H9 (cell line): Measurements from ENCODE around the gene BEGAIN. TPM values are rescaled to one million over a fixed set of nuclear protein-coding genes. Genes with fewer than 3 reads are reported as not detected.

ENCODE experiments used
- DNase-seq: peaks from one replicate; pipeline ENCODE4 v3.0.0-alpha.2; 2017
- H2AFZ ChIP-seq: one replicate; pipeline ENCODE4 v1.6.1; 2013; ENCODE audit warnings: mild to moderate bottlenecking, low read length, control low read depth, moderate library complexity
- H2AK5ac ChIP-seq: 2 replicates; pipeline ENCODE4 v1.6.1; 2013; ENCODE audit warnings: low read length, control low read depth, mixed read lengths; ENCODE audit not compliant: insufficient read length
- H2BK120ac ChIP-seq: one replicate; pipeline ENCODE4 v1.6.1; 2013; ENCODE audit warnings: low read depth, mild to moderate bottlenecking, low read length, control low read depth, inconsistent platforms; ENCODE audit not compliant: poor library complexity, severe bottlenecking
- H2BK12ac ChIP-seq: 2 replicates; pipeline ENCODE4 v1.6.1; 2013; ENCODE audit warnings: low read length, control low read depth, mixed read lengths, low read depth; ENCODE audit not compliant: insufficient read length
- H2BK15ac ChIP-seq: 2 replicates; pipeline ENCODE4 v1.6.1; 2013; ENCODE audit warnings: low read depth, low read length, control low read depth
- H2BK20ac ChIP-seq: one replicate; pipeline ENCODE4 v1.6.1; 2013; ENCODE audit warnings: low read depth, mild to moderate bottlenecking, low read length, control low read depth, inconsistent platforms; ENCODE audit not compliant: poor library complexity, severe bottlenecking
- H2BK5ac ChIP-seq: 2 replicates; pipeline ENCODE4 v1.6.1; 2013; ENCODE audit warnings: low read length, control low read depth, mixed read lengths; ENCODE audit not compliant: insufficient read length
- H3K14ac ChIP-seq: 2 replicates; pipeline ENCODE4 v1.6.1; 2013; ENCODE audit warnings: low read length, control low read depth; ENCODE audit not compliant: insufficient read depth
- H3K18ac ChIP-seq: 2 replicates; pipeline ENCODE4 v1.6.1; 2013; ENCODE audit warnings: low read depth, mild to moderate bottlenecking, mixed read lengths, low read length, control low read depth; ENCODE audit not compliant: insufficient read length
- H3K23ac ChIP-seq: 2 replicates; pipeline ENCODE4 v1.6.1; 2013; ENCODE audit warnings: low read length, control low read depth, mixed read lengths, low read depth; ENCODE audit not compliant: insufficient read length
- H3K23me2 ChIP-seq: 2 replicates; pipeline ENCODE4 v1.6.1; 2013; ENCODE audit warnings: low read depth, mild to moderate bottlenecking, mixed read lengths, low read length, control low read depth; ENCODE audit not compliant: insufficient read length, poor library complexity, severe bottlenecking
- H3K27ac ChIP-seq: 2 replicates; pipeline ENCODE4 v1.5.1; 2013; ENCODE audit warnings: low read length, control low read depth, mixed read lengths, low read depth; ENCODE audit not compliant: insufficient read length
- H3K27me3 ChIP-seq: 2 replicates; pipeline ENCODE4 v1.6.1; 2013; ENCODE audit warnings: low read length, control low read depth, inconsistent platforms; ENCODE audit not compliant: insufficient read depth
- H3K4ac ChIP-seq: 2 replicates; pipeline ENCODE4 v1.6.1; 2013; ENCODE audit warnings: low read depth, mild to moderate bottlenecking, control low read depth, inconsistent platforms, low read length, moderate library complexity
- H3K4me1 ChIP-seq: 2 replicates; pipeline ENCODE4 v1.6.1; 2013; ENCODE audit warnings: low read length, control low read depth, inconsistent platforms; ENCODE audit not compliant: insufficient read depth
- H3K4me2 ChIP-seq: 2 replicates; pipeline ENCODE4 v1.6.1; 2013; ENCODE audit warnings: low read length, control low read depth, mixed read lengths; ENCODE audit not compliant: insufficient read length, insufficient read depth
- H3K56ac ChIP-seq: 2 replicates; pipeline ENCODE4 v1.6.1; 2013; ENCODE audit warnings: low read depth, mild to moderate bottlenecking, mixed read lengths, low read length, control low read depth; ENCODE audit not compliant: insufficient read length
- H3K79me1 ChIP-seq: 2 replicates; pipeline ENCODE4 v1.6.1; 2013; ENCODE audit warnings: low read depth, mild to moderate bottlenecking, moderate library complexity, low read length, control low read depth, inconsistent platforms; ENCODE audit not compliant: insufficient read depth, poor library complexity, severe bottlenecking
- H3K79me2 ChIP-seq: 2 replicates; pipeline ENCODE4 v1.6.1; 2013; ENCODE audit warnings: low read length, control low read depth, inconsistent platforms; ENCODE audit not compliant: insufficient read depth
- H3K9ac ChIP-seq: 2 replicates; pipeline ENCODE4 v1.6.1; 2013; ENCODE audit warnings: low read length, control low read depth, mixed read lengths; ENCODE audit not compliant: insufficient read length; ENCODE audit errors: extremely low read depth
- H3K9me3 ChIP-seq: one replicate; pipeline ENCODE4 v1.6.1; 2013; ENCODE audit warnings: low read depth, low read length, inconsistent platforms; ENCODE audit not compliant: control insufficient read depth
- H3T11ph ChIP-seq: one replicate; pipeline ENCODE4 v1.6.1; 2013; ENCODE audit warnings: mild to moderate bottlenecking, low read length, control low read depth, inconsistent platforms
- H4K20me1 ChIP-seq: one replicate; pipeline ENCODE4 v1.6.1; 2013; ENCODE audit not compliant: control insufficient read depth, insufficient read length, insufficient read depth
- H4K5ac ChIP-seq: 2 replicates; pipeline ENCODE4 v1.6.1; 2013; ENCODE audit warnings: low read depth, mild to moderate bottlenecking, mixed read lengths, low read length, control low read depth; ENCODE audit not compliant: insufficient read length
- H4K8ac ChIP-seq: replicated peaks from 2 replicates; pipeline ENCODE4 v1.6.1; 2013; ENCODE audit warnings: low read length, control low read depth, mixed read lengths, low read depth; ENCODE audit not compliant: insufficient read length
- H4K91ac ChIP-seq: 2 replicates; pipeline ENCODE4 v1.6.1; 2013; ENCODE audit warnings: low read depth, mild to moderate bottlenecking, moderate library complexity, mixed read lengths, low read length, control low read depth; ENCODE audit not compliant: insufficient read length
- H3K27ac Mint-ChIP-seq, 3 experiments: 2 replicates in 2 of 3; 3 replicates in 1 of 3; pipeline ENCODE4 v1.8.0; 2020 to 2021; ENCODE audit warnings: mixed read lengths in 3 of 3, mild to moderate bottlenecking in 1 of 3, moderate library complexity in 1 of 3
- H3K27me3 Mint-ChIP-seq: 2 replicates; pipeline ENCODE4 v1.8.0; 2021; ENCODE audit warnings: low read depth, mild to moderate bottlenecking, moderate library complexity, mixed read lengths
- H3K36me3 Mint-ChIP-seq, 3 experiments: 2 replicates in 2 of 3; 3 replicates in 1 of 3; pipeline ENCODE4 v1.8.0; 2020 to 2021; ENCODE audit warnings: low read depth in 3 of 3, mixed read lengths in 3 of 3; ENCODE audit not compliant: insufficient read depth in 1 of 3
- H3K4me1 Mint-ChIP-seq, 2 experiments: 2 replicates each; pipeline ENCODE4 v1.8.0; 2020; ENCODE audit warnings: mixed read lengths in 2 of 2
- H3K4me3 Mint-ChIP-seq, 2 experiments: 2 replicates in 1 of 2; 3 replicates in 1 of 2; pipeline ENCODE4 v1.8.0; 2020 to 2021; ENCODE audit warnings: mild to moderate bottlenecking in 2 of 2, mixed read lengths in 2 of 2, moderate library complexity in 1 of 2
- H3K9me3 Mint-ChIP-seq, 2 experiments: 2 replicates in 1 of 2; 3 replicates in 1 of 2; pipeline ENCODE4 v1.8.0; 2020; ENCODE audit warnings: mild to moderate bottlenecking in 2 of 2, mixed read lengths in 2 of 2, moderate library complexity in 1 of 2
- WGBS: extraction: QIAGEN DNeasy Blood & Tissue Kit; methylation state at CpG from one replicate; pipeline ENCODE4 v1.1.7; 2013; ENCODE audit warnings: missing lambda C conversion rate, low lambda C conversion rate, mixed read lengths; ENCODE audit not compliant: insufficient read length; ENCODE audit errors: extremely low coverage; 5-methylcytosine and 5-hydroxymethylcytosine counted together
- total RNA-seq: library from RNA; stranded (reverse); gene quantifications from 2 replicates; pipeline ENCODE4 v1.2.1, GENCODE V29; 2021
- TF ChIP-seq, protein P1 (sequence below): fragments of 200-600 bp; sonication (generic); conservative IDR thresholded peaks from 3 replicates; pipeline ENCODE4 v1.8.0; 2021; ENCODE audit warnings: antibody characterized with exemption, mild to moderate bottlenecking

The BEGAIN gene
- total RNA-seq, 1 experiment from 2014 or later: 2.6 TPM

DNA sequence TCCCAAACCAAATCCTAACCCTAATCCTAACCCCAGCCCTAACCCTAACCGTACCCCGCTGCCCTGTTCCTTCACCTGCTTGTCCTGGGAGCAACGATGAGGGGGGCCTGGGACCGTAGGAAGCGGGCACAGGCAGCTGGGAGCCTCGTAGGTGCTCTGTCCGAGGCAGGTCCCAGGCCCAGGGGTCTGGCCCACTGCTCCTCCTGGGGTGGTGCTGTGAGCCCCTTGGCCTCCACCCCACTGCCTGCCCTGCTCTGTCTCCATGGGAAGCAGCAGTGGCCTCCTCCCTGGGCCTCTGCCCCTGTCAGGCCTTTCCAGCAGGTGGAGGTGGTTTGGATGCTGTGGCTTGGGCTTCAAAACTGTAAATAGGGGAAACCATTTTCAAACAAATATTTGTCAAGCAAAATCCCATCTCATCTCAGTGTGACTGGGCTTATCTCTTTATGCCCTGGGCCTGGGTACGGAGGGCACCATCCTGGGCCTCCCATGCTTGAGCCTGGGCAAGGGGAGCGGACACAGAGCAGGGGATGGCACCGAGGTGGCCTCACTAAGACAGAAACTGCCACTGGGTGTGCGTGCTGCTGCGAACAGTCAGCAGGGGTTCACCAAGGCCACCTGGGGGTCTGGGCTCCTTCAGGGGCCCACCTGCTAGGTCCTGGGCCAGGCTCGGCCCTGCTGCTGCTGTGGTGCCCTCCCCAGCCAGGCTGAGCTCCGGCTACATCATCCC is 3.7 kb upstream of the BEGAIN start:
- Histone ChIP-seq H4K8ac (no peak overlapping the region), H4K5ac (no peak overlapping the region), H2AFZ (no peak overlapping the region), H3K79me1 (no peaks in the 10 kb centered on the region), H3K23ac (no peak overlapping the region), H2BK12ac (no peak overlapping the region), H3K4ac (no peak overlapping the region), H2AK5ac (no peak overlapping the region), H3K14ac (no peak overlapping the region), H3K18ac (no peak overlapping the region), H4K20me1 (no peaks in the 10 kb centered on the region), H2BK20ac (no peak overlapping the region), H3K4me2 (no peak overlapping the region), H3K27me3 (peaks cover 6% of the 10 kb centered on the region; the same call in 1 of the 2 replicates), H3K4me1 (no peaks in the 10 kb centered on the region), H2BK120ac (no peak overlapping the region), H3K23me2 (peaks cover 6% of the 10 kb centered on the region), H2BK15ac (no peak overlapping the region; the same call in 1 of the 2 replicates), H3K79me2 (no peaks in the 10 kb centered on the region), H3K9ac (no peak overlapping the region), H3K56ac (no peak overlapping the region), H4K91ac (no peak overlapping the region), H2BK5ac (no peak overlapping the region), H3K9me3 (no peaks in the 10 kb centered on the region), H3T11ph (no peak overlapping the region), H3K27ac (no peak overlapping the region)
- Mint-ChIP-seq H3K4me3 (no peak overlapping the region), H3K4me1 (peaks cover 6 to 16% of the 10 kb centered on the region in 2 experiments; a peak in 3 of 4 replicates), H3K36me3 (no peaks in the 10 kb centered on the region), H3K9me3 (no peaks in the 10 kb centered on the region), H3K27ac (no peak overlapping the region), H3K27me3 (peaks cover 56% of the 10 kb centered on the region)
- WGBS: no CpG with 5 or more reads among the region's 14 CpGs
- no peak for DNase-seq
- TF ChIP-seq, protein P1, sequence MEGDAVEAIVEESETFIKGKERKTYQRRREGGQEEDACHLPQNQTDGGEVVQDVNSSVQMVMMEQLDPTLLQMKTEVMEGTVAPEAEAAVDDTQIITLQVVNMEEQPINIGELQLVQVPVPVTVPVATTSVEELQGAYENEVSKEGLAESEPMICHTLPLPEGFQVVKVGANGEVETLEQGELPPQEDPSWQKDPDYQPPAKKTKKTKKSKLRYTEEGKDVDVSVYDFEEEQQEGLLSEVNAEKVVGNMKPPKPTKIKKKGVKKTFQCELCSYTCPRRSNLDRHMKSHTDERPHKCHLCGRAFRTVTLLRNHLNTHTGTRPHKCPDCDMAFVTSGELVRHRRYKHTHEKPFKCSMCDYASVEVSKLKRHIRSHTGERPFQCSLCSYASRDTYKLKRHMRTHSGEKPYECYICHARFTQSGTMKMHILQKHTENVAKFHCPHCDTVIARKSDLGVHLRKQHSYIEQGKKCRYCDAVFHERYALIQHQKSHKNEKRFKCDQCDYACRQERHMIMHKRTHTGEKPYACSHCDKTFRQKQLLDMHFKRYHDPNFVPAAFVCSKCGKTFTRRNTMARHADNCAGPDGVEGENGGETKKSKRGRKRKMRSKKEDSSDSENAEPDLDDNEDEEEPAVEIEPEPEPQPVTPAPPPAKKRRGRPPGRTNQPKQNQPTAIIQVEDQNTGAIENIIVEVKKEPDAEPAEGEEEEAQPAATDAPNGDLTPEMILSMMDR: no peak
